MM.1S (cell line): ENCODE results near the gene WDR75.

Experiments
- CTCF ChIP-seq: fragments of 300-600 bp; sonication (generic); IDR thresholded peaks from 2 replicates; pipeline ENCODE4 v1.5.1; 2016; ENCODE audit warnings: antibody characterized with exemption, low read length, mixed read lengths
- EZH2 ChIP-seq: fragments of 300-600 bp; sonication (generic); optimal IDR thresholded peaks from 2 replicates; pipeline ENCODE3; 2017; ENCODE audit warnings: low read depth, mild to moderate bottlenecking, antibody characterized with exemption, low read length, mixed read lengths
- EZH2phosphoT487 ChIP-seq: fragments of 300-600 bp; sonication (generic); IDR thresholded peaks from 2 replicates; pipeline ENCODE4 v1.6.1; 2018; ENCODE audit warnings: antibody characterized with exemption, low read length

- TF ChIP-seq CTCF: no peak
- no peak for TF ChIP-seq EZH2
- TF ChIP-seq EZH2phosphoT487: no peak
Measured at GRCh38 chr2:189486237-189486770, 45.0 kb downstream of the WDR75 start.
